ENCODE results near the gene TLR8. TPM values are rescaled to one million over a fixed set of nuclear protein-coding genes. Genes with fewer than 3 reads are reported as not detected.

The TLR8 gene
- total RNA-seq, 1 experiment from 2014 or later, result not detected

GRCh38 chrX:12948495-12948894 lies 42.1 kb downstream of the TLR8 start:
- Histone ChIP-seq H3K27ac (ENCODE audit: low read length) (peak overlapping the region; percentile 80; the same call in 1 of the 2 replicates), H3K27me3 (ENCODE audit: control insufficient read depth, insufficient read depth, low read length) (no peaks in the 10 kb centered on the region), H3K9me3 (ENCODE audit: control insufficient read depth, insufficient read depth, low read depth, low read length) (no peaks in the 10 kb centered on the region), H3K4me3 (ENCODE audit: low read depth in 2 of 2, low read length in 2 of 2) (no peak overlapping the region), H3K4me1 (ENCODE audit: control insufficient read depth, insufficient read depth, low read length) (peaks cover 3% of the 10 kb centered on the region), H3K36me3 (ENCODE audit: control insufficient read depth, insufficient read depth, low read length) (no peaks in the 10 kb centered on the region)
- TF ChIP-seq POLR2AphosphoS5 (IDR thresholded peaks at IDR 0.05; ENCODE audit: low read depth, low read length) (no peak), CTCF (IDR thresholded peaks at IDR 0.05) (no peak), TCF7L2 (IDR thresholded peaks at IDR 0.05; ENCODE audit: low read depth, low read length) (no peak), SIN3A (IDR thresholded peaks at IDR 0.05; ENCODE audit: borderline replicate concordance, insufficient read depth, low read depth, low read length) (no peak)
- TF ChIP-seq, protein P1, sequence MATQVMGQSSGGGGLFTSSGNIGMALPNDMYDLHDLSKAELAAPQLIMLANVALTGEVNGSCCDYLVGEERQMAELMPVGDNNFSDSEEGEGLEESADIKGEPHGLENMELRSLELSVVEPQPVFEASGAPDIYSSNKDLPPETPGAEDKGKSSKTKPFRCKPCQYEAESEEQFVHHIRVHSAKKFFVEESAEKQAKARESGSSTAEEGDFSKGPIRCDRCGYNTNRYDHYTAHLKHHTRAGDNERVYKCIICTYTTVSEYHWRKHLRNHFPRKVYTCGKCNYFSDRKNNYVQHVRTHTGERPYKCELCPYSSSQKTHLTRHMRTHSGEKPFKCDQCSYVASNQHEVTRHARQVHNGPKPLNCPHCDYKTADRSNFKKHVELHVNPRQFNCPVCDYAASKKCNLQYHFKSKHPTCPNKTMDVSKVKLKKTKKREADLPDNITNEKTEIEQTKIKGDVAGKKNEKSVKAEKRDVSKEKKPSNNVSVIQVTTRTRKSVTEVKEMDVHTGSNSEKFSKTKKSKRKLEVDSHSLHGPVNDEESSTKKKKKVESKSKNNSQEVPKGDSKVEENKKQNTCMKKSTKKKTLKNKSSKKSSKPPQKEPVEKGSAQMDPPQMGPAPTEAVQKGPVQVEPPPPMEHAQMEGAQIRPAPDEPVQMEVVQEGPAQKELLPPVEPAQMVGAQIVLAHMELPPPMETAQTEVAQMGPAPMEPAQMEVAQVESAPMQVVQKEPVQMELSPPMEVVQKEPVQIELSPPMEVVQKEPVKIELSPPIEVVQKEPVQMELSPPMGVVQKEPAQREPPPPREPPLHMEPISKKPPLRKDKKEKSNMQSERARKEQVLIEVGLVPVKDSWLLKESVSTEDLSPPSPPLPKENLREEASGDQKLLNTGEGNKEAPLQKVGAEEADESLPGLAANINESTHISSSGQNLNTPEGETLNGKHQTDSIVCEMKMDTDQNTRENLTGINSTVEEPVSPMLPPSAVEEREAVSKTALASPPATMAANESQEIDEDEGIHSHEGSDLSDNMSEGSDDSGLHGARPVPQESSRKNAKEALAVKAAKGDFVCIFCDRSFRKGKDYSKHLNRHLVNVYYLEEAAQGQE (IDR thresholded peaks at IDR 0.05; ENCODE audit: insufficient read depth in 1 of 2, low read depth in 2 of 2, low read length in 1 of 2), result no peak
- ATAC-seq (no peak), DNase-seq (ENCODE audit: low read depth, low spot score) (no peak)
- ChIA-PET POLR2A (no interaction called here), CTCF (no interaction called here)
- intact Hi-C loops (cut with micrococcal nuclease; ENCODE audit: unreplicated experiment) (no loop called here), in situ Hi-C loops (cut with HindIII; ENCODE audit: low pct_unique_long_range_greater_than_20kb, low sequenced_read_pairs) (no loop called here)
- BruUV-seq (replicated peaks), result no TSS peak

GRCh38 chrX:12949205-12949926 lies 42.9 kb downstream of the TLR8 start:
- in situ Hi-C loops (cut with HindIII; ENCODE audit: low pct_unique_long_range_greater_than_20kb, low sequenced_read_pairs) (no loop called here), intact Hi-C loops (cut with micrococcal nuclease; ENCODE audit: unreplicated experiment) (no loop called here)
- Histone ChIP-seq H3K4me3 (ENCODE audit: low read depth in 2 of 2, low read length in 2 of 2) (no peak overlapping the region), H3K36me3 (ENCODE audit: control insufficient read depth, insufficient read depth, low read length) (no peaks in the 10 kb centered on the region), H3K9me3 (ENCODE audit: control insufficient read depth, insufficient read depth, low read depth, low read length) (no peaks in the 10 kb centered on the region), H3K27ac (ENCODE audit: low read length) (peak overlapping the region; percentile 59; the same call in 1 of the 2 replicates), H3K4me1 (ENCODE audit: control insufficient read depth, insufficient read depth, low read length) (peaks cover 3% of the 10 kb centered on the region), H3K27me3 (ENCODE audit: control insufficient read depth, insufficient read depth, low read length) (no peaks in the 10 kb centered on the region)
- TF ChIP-seq SIN3A (IDR thresholded peaks at IDR 0.05; ENCODE audit: borderline replicate concordance, insufficient read depth, low read depth, low read length) (no peak), POLR2AphosphoS5 (IDR thresholded peaks at IDR 0.05; ENCODE audit: low read depth, low read length) (no peak), TCF7L2 (IDR thresholded peaks at IDR 0.05; ENCODE audit: low read depth, low read length) (no peak), CTCF (IDR thresholded peaks at IDR 0.05) (no peak)
- TF ChIP-seq, protein P1 (IDR thresholded peaks at IDR 0.05; ENCODE audit: insufficient read depth in 1 of 2, low read depth in 2 of 2, low read length in 1 of 2), result no peak
- CTCF ChIA-PET, result no interaction called here
- ATAC-seq (no peak), DNase-seq (ENCODE audit: low read depth, low spot score) (no peak)
- no TSS peak for BruUV-seq (replicated peaks)
- POLR2A ChIA-PET, result interaction anchor here (0.8 kb wide), 1 partner anchor 16 kb away, joined by 3 read pairs; no protein-coding TSS in a partner anchor

Data from Panc1 (cell line).